GM12878 (cell line): ENCODE measurements around the gene PXT1.

Experiments
- BACH1 ChIP-seq: fragments of 450-650 bp; IDR thresholded peaks from 2 replicates; pipeline ENCODE4 v1.6.1; 2017; ENCODE audit warnings: mild to moderate bottlenecking, borderline replicate concordance
- DPF2 ChIP-seq: fragments of 450-650 bp; IDR thresholded peaks from 2 replicates; pipeline ENCODE4 v1.6.1; 2017; ENCODE audit warnings: mild to moderate bottlenecking
- EP300 ChIP-seq, 2 experiments: fragments of 150-350 bp in 1 of 2; IDR thresholded peaks; 2 replicates each; pipeline ENCODE4 v1.6.1; 2011 to 2012; ENCODE audit warnings: low read depth in 2 of 2, low read length in 2 of 2, borderline replicate concordance in 1 of 2, improper control_type of control experiment in 1 of 2, inconsistent platforms in 1 of 2; ENCODE audit not compliant: control insufficient read depth in 1 of 2
- FOXM1 ChIP-seq: IDR thresholded peaks from 2 replicates; pipeline ENCODE4 v1.6.1; 2012; ENCODE audit warnings: low read depth, mild to moderate bottlenecking, inconsistent platforms, low read length, moderate library complexity
- JUND ChIP-seq: IDR thresholded peaks from 2 replicates; pipeline ENCODE4 v1.6.1; 2012; ENCODE audit warnings: low read depth, mild to moderate bottlenecking, low read length, improper control_type of control experiment, moderate library complexity
- POLR2A ChIP-seq: IDR thresholded peaks from 2 replicates; pipeline ENCODE4 v1.6.1; 2011; ENCODE audit warnings: low read depth, mild to moderate bottlenecking, low read length
- POLR2AphosphoS2 ChIP-seq: IDR thresholded peaks from 2 replicates; pipeline ENCODE4 v1.6.1; 2011; ENCODE audit warnings: low read depth, mild to moderate bottlenecking, low read length, improper control_type of control experiment, moderate library complexity
- RAD21 ChIP-seq: IDR thresholded peaks from 2 replicates; pipeline ENCODE4 v1.6.1; 2011; ENCODE audit warnings: mild to moderate bottlenecking, low read depth, low read length, moderate library complexity; ENCODE audit not compliant: insufficient read depth
- RBBP5 ChIP-seq: fragments of 200-600 bp; sonication (generic); conservative IDR thresholded peaks from 2 replicates; pipeline ENCODE4 v1.6.1; 2016
- SMARCA5 ChIP-seq: fragments of 450-650 bp; IDR thresholded peaks from 2 replicates; pipeline ENCODE4 v1.6.1; 2017; ENCODE audit warnings: mild to moderate bottlenecking
- ZSCAN29 ChIP-seq: fragments of 450-650 bp; IDR thresholded peaks from 2 replicates; pipeline ENCODE4 v1.6.1; 2017; ENCODE audit warnings: mild to moderate bottlenecking, moderate library complexity
- TF ChIP-seq, protein P1 (sequence below), 3 experiments: IDR thresholded peaks in 2 of 3; conservative IDR thresholded peaks in 1 of 3; 2 replicates each; pipeline ENCODE4 v1.5.1; 2011; ENCODE audit warnings: low read depth in 3 of 3, low read length in 3 of 3, mild to moderate bottlenecking in 3 of 3, control low read depth in 2 of 3, moderate library complexity in 2 of 3, inconsistent platforms in 1 of 3, mixed read lengths in 1 of 3; ENCODE audit not compliant: control insufficient read depth in 2 of 3, insufficient read depth in 1 of 3; ENCODE audit errors: extremely low read depth in 1 of 3
- TF ChIP-seq, protein P2 (sequence below): IDR thresholded peaks from 2 replicates; pipeline ENCODE4 v1.6.1; 2012; ENCODE audit warnings: low read depth, low read length, improper control_type of control experiment
- TF ChIP-seq, protein P3 (sequence below): fragments of 450-650 bp; conservative IDR thresholded peaks from 2 replicates; pipeline ENCODE4 v1.6.1; 2017; ENCODE audit warnings: mild to moderate bottlenecking, moderate library complexity

DNA sequence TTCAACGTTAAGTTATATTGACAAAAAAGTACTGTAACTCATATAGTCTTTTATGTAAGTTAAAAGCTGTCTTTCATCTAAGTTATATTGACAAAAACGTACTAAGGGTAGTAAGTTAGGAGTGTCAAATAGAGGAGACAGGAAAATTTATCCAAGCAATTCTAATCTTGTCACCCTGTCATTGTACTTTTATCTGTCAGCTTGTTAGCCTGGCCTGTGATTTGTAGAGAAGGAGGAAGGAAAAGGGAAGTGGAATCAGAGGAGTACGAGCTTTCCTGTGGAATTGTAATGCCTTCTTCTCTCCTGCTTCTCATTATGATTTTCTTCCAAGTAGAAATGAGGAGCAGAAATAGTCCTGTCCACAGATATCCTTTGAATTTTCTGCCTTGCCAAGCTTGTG lies 19.0 kb upstream of the PXT1 start:
- no peak for TF ChIP-seq SMARCA5
- TF ChIP-seq, protein P1, sequence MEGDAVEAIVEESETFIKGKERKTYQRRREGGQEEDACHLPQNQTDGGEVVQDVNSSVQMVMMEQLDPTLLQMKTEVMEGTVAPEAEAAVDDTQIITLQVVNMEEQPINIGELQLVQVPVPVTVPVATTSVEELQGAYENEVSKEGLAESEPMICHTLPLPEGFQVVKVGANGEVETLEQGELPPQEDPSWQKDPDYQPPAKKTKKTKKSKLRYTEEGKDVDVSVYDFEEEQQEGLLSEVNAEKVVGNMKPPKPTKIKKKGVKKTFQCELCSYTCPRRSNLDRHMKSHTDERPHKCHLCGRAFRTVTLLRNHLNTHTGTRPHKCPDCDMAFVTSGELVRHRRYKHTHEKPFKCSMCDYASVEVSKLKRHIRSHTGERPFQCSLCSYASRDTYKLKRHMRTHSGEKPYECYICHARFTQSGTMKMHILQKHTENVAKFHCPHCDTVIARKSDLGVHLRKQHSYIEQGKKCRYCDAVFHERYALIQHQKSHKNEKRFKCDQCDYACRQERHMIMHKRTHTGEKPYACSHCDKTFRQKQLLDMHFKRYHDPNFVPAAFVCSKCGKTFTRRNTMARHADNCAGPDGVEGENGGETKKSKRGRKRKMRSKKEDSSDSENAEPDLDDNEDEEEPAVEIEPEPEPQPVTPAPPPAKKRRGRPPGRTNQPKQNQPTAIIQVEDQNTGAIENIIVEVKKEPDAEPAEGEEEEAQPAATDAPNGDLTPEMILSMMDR (IDR thresholded peaks at IDR 0.05 in 2 of 3, conservative IDR thresholded peaks at IDR 0.05 in 1 of 3; ENCODE audit: control insufficient read depth in 2 of 3, extremely low read depth in 1 of 3, insufficient read depth in 1 of 3, low read depth in 3 of 3, low read length in 3 of 3), result no peak
- no peak for TF ChIP-seq RBBP5
- TF ChIP-seq POLR2AphosphoS2, result no peak
- TF ChIP-seq, protein P2, sequence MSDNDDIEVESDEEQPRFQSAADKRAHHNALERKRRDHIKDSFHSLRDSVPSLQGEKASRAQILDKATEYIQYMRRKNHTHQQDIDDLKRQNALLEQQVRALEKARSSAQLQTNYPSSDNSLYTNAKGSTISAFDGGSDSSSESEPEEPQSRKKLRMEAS, result no peak
- no peak for TF ChIP-seq DPF2
- TF ChIP-seq BACH1, result no peak
- no peak for TF ChIP-seq RAD21
- TF ChIP-seq JUND, result no peak
- TF ChIP-seq, protein P3, sequence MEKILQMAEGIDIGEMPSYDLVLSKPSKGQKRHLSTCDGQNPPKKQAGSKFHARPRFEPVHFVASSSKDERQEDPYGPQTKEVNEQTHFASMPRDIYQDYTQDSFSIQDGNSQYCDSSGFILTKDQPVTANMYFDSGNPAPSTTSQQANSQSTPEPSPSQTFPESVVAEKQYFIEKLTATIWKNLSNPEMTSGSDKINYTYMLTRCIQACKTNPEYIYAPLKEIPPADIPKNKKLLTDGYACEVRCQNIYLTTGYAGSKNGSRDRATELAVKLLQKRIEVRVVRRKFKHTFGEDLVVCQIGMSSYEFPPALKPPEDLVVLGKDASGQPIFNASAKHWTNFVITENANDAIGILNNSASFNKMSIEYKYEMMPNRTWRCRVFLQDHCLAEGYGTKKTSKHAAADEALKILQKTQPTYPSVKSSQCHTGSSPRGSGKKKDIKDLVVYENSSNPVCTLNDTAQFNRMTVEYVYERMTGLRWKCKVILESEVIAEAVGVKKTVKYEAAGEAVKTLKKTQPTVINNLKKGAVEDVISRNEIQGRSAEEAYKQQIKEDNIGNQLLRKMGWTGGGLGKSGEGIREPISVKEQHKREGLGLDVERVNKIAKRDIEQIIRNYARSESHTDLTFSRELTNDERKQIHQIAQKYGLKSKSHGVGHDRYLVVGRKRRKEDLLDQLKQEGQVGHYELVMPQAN, result no peak
- TF ChIP-seq EP300 (IDR thresholded peaks at IDR 0.05; ENCODE audit: borderline replicate concordance in 1 of 2, control insufficient read depth in 1 of 2, low read depth in 2 of 2, low read length in 2 of 2), result no peak
- TF ChIP-seq FOXM1, result no peak
- TF ChIP-seq ZSCAN29, result no peak
- no peak for TF ChIP-seq POLR2A
